GM23338 (cell line): ENCODE measurements around the gene SEMG1. TPM values are rescaled to one million over a fixed set of nuclear protein-coding genes. Genes with fewer than 3 reads are reported as not detected.

Experiments used
- ATAC-seq: fragments of 200-7000 bp; cut with Tn5 transposase; 3 replicates; pipeline ENCODE4 v1.9.1; 2020
- DNase-seq: peaks from one replicate; pipeline ENCODE4 v3.0.0-alpha.2; 2015; ENCODE audit warnings: low spot score
- H2AFZ ChIP-seq: fragments of 200-600 bp; sonication (generic); 2 replicates; pipeline ENCODE4 v1.8.0; 2016; ENCODE audit warnings: antibody characterized with exemption, mild to moderate bottlenecking, moderate library complexity
- H3F3A ChIP-seq: fragments of 200-600 bp; sonication (generic); replicated peaks from 2 replicates; pipeline ENCODE4 v1.8.0; 2017; ENCODE audit warnings: antibody characterized with exemption, mixed run types, low read depth
- H3K27ac ChIP-seq: fragments of 200-600 bp; sonication (generic); 2 replicates; pipeline ENCODE4 v1.6.1; 2016; ENCODE audit warnings: low read depth
- H3K27me3 ChIP-seq: fragments of 200-600 bp; sonication (generic); 2 replicates; pipeline ENCODE4 v1.8.0; 2016; ENCODE audit warnings: mild to moderate bottlenecking, mixed run types, moderate library complexity; ENCODE audit not compliant: insufficient read depth
- H3K36me3 ChIP-seq: fragments of 200-600 bp; sonication (generic); 2 replicates; pipeline ENCODE4 v1.8.0; 2016; ENCODE audit warnings: mild to moderate bottlenecking; ENCODE audit not compliant: insufficient read depth
- H3K4me1 ChIP-seq: fragments of 200-600 bp; sonication (generic); 2 replicates; pipeline ENCODE4 v1.8.0; 2016; ENCODE audit warnings: mild to moderate bottlenecking, moderate library complexity; ENCODE audit not compliant: insufficient read depth
- H3K4me2 ChIP-seq: fragments of 200-600 bp; sonication (generic); 2 replicates; pipeline ENCODE4 v1.7.1; 2017; ENCODE audit warnings: mixed run types
- H3K4me3 ChIP-seq: fragments of 200-600 bp; sonication (generic); 2 replicates; pipeline ENCODE4 v1.6.1; 2016; ENCODE audit warnings: mixed run types
- H3K79me2 ChIP-seq: fragments of 200-600 bp; sonication (generic); replicated peaks from 2 replicates; pipeline ENCODE4 v1.8.0; 2017; ENCODE audit warnings: mild to moderate bottlenecking; ENCODE audit not compliant: insufficient read depth
- H3K9me2 ChIP-seq: fragments of 200-600 bp; sonication (generic); 2 replicates; pipeline ENCODE4 v1.8.0; 2017; ENCODE audit not compliant: insufficient read depth
- H4K20me1 ChIP-seq: fragments of 200-600 bp; sonication (generic); replicated peaks from 2 replicates; pipeline ENCODE4 v1.8.0; 2017; ENCODE audit warnings: mild to moderate bottlenecking; ENCODE audit not compliant: insufficient read depth
- H3K27ac Mint-ChIP-seq: 2 replicates; pipeline ENCODE4 v1.8.0; 2020; ENCODE audit warnings: inconsistent platforms, mild to moderate bottlenecking, moderate library complexity, mixed read lengths
- H3K27me3 Mint-ChIP-seq: 3 replicates; pipeline ENCODE4 v1.8.0; 2022; ENCODE audit warnings: low read depth, mild to moderate bottlenecking, moderate library complexity, mixed read lengths, inconsistent platforms; ENCODE audit not compliant: insufficient read depth, poor library complexity
- H3K36me3 Mint-ChIP-seq: 3 replicates; pipeline ENCODE4 v1.8.0; 2021; ENCODE audit warnings: low read depth, mild to moderate bottlenecking, inconsistent platforms, moderate library complexity, mixed read lengths
- H3K4me1 Mint-ChIP-seq: 3 replicates; pipeline ENCODE4 v1.8.0; 2020; ENCODE audit warnings: mild to moderate bottlenecking, inconsistent platforms, mixed read lengths
- H3K4me3 Mint-ChIP-seq: 3 replicates; pipeline ENCODE4 v1.8.0; 2021; ENCODE audit warnings: moderate library complexity, mild to moderate bottlenecking, inconsistent platforms, mixed read lengths
- H3K9me3 Mint-ChIP-seq: 3 replicates; pipeline ENCODE4 v1.8.0; 2020; ENCODE audit warnings: moderate library complexity, mild to moderate bottlenecking, inconsistent platforms, mixed read lengths
- CREB1 ChIP-seq: fragments of 250-450 bp; sonication (Bioruptor Pico); IDR thresholded peaks from 2 replicates; pipeline ENCODE4 v1.5.0; 2020; ENCODE audit warnings: low read depth, mild to moderate bottlenecking, moderate library complexity
- ETS1 ChIP-seq: IDR thresholded peaks from 2 replicates; pipeline ENCODE4 v1.6.1; 2016; ENCODE audit warnings: antibody characterized with exemption
- EZH2 ChIP-seq: fragments of 200-600 bp; sonication (generic); IDR thresholded peaks from one replicate; pipeline ENCODE4 v1.8.0; 2017; ENCODE audit warnings: antibody characterized with exemption, mild to moderate bottlenecking, low read depth; ENCODE audit not compliant: unreplicated experiment
- EZH2phosphoT487 ChIP-seq: fragments of 200-600 bp; sonication (generic); IDR thresholded peaks from one replicate; pipeline ENCODE4 v1.8.1; 2018; ENCODE audit warnings: antibody characterized with exemption; ENCODE audit not compliant: unreplicated experiment
- JUNB ChIP-seq: IDR thresholded peaks from one replicate; pipeline ENCODE4 v1.6.1; 2016; ENCODE audit warnings: antibody characterized with exemption; ENCODE audit not compliant: unreplicated experiment
- NANOG ChIP-seq: IDR thresholded peaks from 2 replicates; pipeline ENCODE4 v1.6.1; 2016; ENCODE audit warnings: antibody characterized with exemption, borderline replicate concordance
- POLR2AphosphoS5 ChIP-seq: IDR thresholded peaks from 2 replicates; pipeline ENCODE4 v1.6.1; 2016; ENCODE audit warnings: antibody characterized with exemption, low read depth
- STAT1 ChIP-seq: IDR thresholded peaks from one replicate; pipeline ENCODE4 v1.6.1; 2016; ENCODE audit warnings: antibody characterized with exemption; ENCODE audit not compliant: unreplicated experiment
- ZNF114 ChIP-seq: fragments of 250-450 bp; sonication (Bioruptor Pico); IDR thresholded peaks from 2 replicates; pipeline ENCODE4 v1.5.0; 2020; ENCODE audit warnings: mild to moderate bottlenecking, moderate library complexity
- ZNF331 ChIP-seq: fragments of 250-450 bp; sonication (Bioruptor Pico); IDR thresholded peaks from 2 replicates; pipeline ENCODE4 v1.5.0; 2020; ENCODE audit warnings: low read depth, mild to moderate bottlenecking, moderate library complexity
- polyA plus RNA-seq: library from polyadenylated mRNA; unstranded; fragments of >200 nt; fragmentation: Nextera tagmentation; extraction: Ambion mirVana; gene quantifications from 2 replicates; pipeline ENCODE4 v1.2.1, GENCODE V29; 2016
- total RNA-seq: library from RNA; depleted of rRNA; stranded (reverse); fragments of >200 nt; shearing (Covaris generic); gene quantifications from 2 replicates; pipeline ENCODE4 v1.2.3, GENCODE V29; 2014
- TF ChIP-seq, protein P1 (sequence below): fragments of 250-450 bp; sonication (Bioruptor Pico); IDR thresholded peaks from 2 replicates; pipeline ENCODE4 v1.5.0; 2020; ENCODE audit warnings: mild to moderate bottlenecking, moderate library complexity
- TF ChIP-seq, protein P2 (sequence below), 2 experiments: fragments of 200-600 bp in 1 of 2; sonication (generic) in 1 of 2; conservative IDR thresholded peaks; 2 replicates each; pipeline versions ENCODE4 v1.5.1 to v1.6.1; 2016 to 2017; ENCODE audit warnings: antibody characterized with exemption in 2 of 2, low read depth in 2 of 2, mild to moderate bottlenecking in 2 of 2, moderate library complexity in 1 of 2

SEMG1 gene
- total and polyA plus RNA-seq, 2 experiments from 2014 or later, result 3.3 to 5.7 TPM

DNA sequence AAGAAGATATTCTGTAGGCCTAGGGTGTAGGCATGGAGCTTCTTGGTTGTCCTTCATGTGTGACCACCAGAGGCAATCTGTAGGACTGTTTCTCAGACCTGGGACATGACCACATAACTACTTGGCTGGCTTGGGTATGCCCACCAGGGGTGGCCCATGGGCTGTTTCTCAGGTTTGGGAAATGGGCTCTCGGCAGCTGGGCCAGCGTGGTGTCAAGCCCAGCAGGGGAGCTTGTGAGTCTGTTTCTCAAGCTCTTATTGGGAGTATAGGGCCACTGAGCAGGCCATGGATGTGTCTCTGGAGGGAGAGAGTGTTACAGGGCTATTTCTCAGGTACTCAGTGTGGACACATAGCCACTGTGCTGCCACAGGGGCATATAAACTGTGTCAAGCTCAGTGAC, 11.8 kb downstream of the SEMG1 start (continued):
- TF ChIP-seq, protein P1, sequence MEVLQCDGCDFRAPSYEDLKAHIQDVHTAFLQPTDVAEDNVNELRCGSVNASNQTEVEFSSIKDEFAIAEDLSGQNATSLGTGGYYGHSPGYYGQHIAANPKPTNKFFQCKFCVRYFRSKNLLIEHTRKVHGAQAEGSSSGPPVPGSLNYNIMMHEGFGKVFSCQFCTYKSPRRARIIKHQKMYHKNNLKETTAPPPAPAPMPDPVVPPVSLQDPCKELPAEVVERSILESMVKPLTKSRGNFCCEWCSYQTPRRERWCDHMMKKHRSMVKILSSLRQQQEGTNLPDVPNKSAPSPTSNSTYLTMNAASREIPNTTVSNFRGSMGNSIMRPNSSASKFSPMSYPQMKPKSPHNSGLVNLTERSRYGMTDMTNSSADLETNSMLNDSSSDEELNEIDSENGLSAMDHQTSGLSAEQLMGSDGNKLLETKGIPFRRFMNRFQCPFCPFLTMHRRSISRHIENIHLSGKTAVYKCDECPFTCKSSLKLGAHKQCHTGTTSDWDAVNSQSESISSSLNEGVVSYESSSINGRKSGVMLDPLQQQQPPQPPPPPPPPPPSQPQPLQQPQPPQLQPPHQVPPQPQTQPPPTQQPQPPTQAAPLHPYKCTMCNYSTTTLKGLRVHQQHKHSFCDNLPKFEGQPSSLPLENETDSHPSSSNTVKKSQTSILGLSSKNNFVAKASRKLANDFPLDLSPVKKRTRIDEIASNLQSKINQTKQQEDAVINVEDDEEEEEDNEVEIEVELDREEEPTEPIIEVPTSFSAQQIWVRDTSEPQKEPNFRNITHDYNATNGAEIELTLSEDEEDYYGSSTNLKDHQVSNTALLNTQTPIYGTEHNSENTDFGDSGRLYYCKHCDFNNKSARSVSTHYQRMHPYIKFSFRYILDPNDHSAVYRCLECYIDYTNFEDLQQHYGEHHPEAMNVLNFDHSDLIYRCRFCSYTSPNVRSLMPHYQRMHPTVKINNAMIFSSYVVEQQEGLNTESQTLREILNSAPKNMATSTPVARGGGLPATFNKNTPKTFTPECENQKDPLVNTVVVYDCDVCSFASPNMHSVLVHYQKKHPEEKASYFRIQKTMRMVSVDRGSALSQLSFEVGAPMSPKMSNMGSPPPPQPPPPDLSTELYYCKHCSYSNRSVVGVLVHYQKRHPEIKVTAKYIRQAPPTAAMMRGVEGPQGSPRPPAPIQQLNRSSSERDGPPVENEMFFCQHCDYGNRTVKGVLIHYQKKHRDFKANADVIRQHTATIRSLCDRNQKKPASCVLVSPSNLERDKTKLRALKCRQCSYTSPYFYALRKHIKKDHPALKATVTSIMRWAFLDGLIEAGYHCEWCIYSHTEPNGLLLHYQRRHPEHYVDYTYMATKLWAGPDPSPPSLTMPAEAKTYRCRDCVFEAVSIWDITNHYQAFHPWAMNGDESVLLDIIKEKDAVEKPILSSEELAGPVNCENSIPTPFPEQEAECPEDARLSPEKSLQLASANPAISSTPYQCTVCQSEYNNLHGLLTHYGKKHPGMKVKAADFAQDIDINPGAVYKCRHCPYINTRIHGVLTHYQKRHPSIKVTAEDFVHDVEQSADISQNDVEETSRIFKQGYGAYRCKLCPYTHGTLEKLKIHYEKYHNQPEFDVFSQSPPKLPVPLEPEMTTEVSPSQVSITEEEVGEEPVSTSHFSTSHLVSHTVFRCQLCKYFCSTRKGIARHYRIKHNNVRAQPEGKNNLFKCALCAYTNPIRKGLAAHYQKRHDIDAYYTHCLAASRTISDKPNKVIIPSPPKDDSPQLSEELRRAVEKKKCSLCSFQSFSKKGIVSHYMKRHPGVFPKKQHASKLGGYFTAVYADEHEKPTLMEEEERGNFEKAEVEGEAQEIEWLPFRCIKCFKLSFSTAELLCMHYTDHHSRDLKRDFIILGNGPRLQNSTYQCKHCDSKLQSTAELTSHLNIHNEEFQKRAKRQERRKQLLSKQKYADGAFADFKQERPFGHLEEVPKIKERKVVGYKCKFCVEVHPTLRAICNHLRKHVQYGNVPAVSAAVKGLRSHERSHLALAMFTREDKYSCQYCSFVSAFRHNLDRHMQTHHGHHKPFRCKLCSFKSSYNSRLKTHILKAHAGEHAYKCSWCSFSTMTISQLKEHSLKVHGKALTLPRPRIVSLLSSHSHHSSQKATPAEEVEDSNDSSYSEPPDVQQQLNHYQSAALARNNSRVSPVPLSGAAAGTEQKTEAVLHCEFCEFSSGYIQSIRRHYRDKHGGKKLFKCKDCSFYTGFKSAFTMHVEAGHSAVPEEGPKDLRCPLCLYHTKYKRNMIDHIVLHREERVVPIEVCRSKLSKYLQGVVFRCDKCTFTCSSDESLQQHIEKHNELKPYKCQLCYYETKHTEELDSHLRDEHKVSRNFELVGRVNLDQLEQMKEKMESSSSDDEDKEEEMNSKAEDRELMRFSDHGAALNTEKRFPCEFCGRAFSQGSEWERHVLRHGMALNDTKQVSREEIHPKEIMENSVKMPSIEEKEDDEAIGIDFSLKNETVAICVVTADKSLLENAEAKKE, result no peak
- TF ChIP-seq EZH2 (no peak), EZH2phosphoT487 (no peak), NANOG (no peak)

- Mint-ChIP-seq H3K27me3 (no peaks in the 10 kb centered on the region), H3K27ac (no peak within 1 kb of the TSS), H3K9me3 (no peaks in the 10 kb centered on the region; the same call in 2 of the 3 replicates), H3K36me3 (no peaks in the 10 kb centered on the region), H3K4me1 (no peaks in the 10 kb centered on the region), H3K4me3 (no peak within 1 kb of the TSS)
- TF ChIP-seq ETS1 (no peak), CREB1 (CRISPR knock-in tag) (no peak), EZH2phosphoT487 (no peak), NANOG (no peak), JUNB (no peak), ZNF114 (CRISPR knock-in tag) (no peak), POLR2AphosphoS5 (no peak), ZNF331 (CRISPR knock-in tag) (no peak), STAT1 (no peak), EZH2 (no peak)
- TF ChIP-seq, protein P2, sequence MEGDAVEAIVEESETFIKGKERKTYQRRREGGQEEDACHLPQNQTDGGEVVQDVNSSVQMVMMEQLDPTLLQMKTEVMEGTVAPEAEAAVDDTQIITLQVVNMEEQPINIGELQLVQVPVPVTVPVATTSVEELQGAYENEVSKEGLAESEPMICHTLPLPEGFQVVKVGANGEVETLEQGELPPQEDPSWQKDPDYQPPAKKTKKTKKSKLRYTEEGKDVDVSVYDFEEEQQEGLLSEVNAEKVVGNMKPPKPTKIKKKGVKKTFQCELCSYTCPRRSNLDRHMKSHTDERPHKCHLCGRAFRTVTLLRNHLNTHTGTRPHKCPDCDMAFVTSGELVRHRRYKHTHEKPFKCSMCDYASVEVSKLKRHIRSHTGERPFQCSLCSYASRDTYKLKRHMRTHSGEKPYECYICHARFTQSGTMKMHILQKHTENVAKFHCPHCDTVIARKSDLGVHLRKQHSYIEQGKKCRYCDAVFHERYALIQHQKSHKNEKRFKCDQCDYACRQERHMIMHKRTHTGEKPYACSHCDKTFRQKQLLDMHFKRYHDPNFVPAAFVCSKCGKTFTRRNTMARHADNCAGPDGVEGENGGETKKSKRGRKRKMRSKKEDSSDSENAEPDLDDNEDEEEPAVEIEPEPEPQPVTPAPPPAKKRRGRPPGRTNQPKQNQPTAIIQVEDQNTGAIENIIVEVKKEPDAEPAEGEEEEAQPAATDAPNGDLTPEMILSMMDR (conservative IDR thresholded peaks at IDR 0.05; ENCODE audit: low read depth in 2 of 2), result no peak
- Histone ChIP-seq H3K9me2 (peaks cover 9% of the 10 kb centered on the region; the same call in 1 of the 2 replicates), H3K4me2 (no peak within 1 kb of the TSS), H3K4me1 (no peaks in the 10 kb centered on the region), H3K36me3 (no peaks in the 10 kb centered on the region), H3K27ac (no peak within 1 kb of the TSS), H4K20me1 (no peaks in the 10 kb centered on the region), H3K27me3 (no peaks in the 10 kb centered on the region), H2AFZ (no peak within 1 kb of the TSS), H3K79me2 (no peaks in the 10 kb centered on the region), H3F3A (no peaks in the 10 kb centered on the region), H3K4me3 (no peak within 1 kb of the TSS)
- ATAC-seq (no peak), DNase-seq (no peak)
These were observed 14.2 kb downstream of the SEMG1 start, which contains the start of gene SEMG2 for GRCh38 chr20:45221076-45221475. Gene SEMG2 (plus strand): TSS chr20:45221373. CDS start chr20:45221390, 17 bp downstream.
